DMS53 (cell line): ENCODE results near the gene LZTR1.
A peak's percentile ranks its signal among the peaks of the same experiment; 100 is the strongest.

ENCODE experiments used
- DNase-seq: peaks from one replicate; lab custom pipeline; 2025; lab: John Stamatoyannopoulos, UW

The LZTR1 gene

GRCh38 chr22:21015466-21016006 lies 33.4 kb downstream of the LZTR1 start:
- no peak for DNase-seq

GRCh38 chr22:21016644-21017420 lies 34.7 kb downstream of the LZTR1 start:
- no peak for DNase-seq

DNA sequence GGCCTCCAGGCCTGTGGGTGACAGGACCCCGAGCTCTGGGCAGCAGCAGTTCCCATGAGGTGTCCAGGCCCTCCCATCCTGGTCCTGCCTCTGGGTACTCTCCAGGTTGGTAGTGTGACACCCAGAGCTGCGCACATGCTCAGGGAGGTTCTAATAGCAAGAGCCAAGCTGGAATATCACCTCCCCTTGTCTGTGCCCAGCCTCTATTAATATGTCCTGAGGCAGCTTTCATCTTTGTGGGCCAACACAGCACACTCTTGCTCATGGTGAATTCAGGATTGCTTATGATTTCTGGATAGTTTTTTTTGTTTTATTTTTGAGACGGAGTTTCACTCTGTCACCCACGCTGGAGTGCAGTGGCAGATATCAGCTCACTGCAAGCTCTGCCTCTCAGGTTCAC lies 36.2 kb downstream of the LZTR1 start:
- DNase-seq, result no peak

DNA sequence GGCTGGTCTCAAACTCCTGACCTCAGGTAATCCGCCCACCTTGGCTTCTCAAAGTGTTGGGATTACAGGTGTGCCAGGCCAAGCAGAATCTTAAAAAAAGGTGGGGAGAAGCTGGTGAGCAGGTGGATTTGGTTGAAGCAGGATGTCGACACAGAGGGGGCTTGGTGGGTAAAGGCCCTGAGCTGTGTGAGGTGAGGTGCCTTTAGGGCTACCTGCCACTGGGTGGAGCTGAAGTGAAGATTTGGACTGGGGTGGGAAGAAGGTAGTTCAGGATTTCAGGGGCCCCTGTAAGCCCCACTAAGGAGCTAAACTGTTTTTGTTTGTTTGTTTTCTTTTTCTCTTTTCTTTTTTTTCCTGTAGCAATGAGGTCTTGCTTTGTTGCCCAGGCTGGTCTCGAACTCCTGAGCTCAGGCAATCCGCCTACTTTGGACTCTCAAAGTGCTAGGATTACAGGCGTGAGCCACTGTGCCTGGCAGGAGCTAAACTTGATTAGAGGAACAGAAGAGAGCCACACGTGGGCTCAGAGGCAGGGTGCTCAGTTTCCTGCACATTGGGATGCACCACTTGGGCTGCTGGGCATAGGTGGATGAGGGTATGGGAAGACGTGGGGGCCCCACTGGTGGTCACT lies 38.8 kb downstream of the LZTR1 start:
- DNase-seq, result peak; percentile 7

- DNase-seq, result no peak
Observed at GRCh38 chr22:21022507-21022906, 40.4 kb downstream of the LZTR1 start.

DNA sequence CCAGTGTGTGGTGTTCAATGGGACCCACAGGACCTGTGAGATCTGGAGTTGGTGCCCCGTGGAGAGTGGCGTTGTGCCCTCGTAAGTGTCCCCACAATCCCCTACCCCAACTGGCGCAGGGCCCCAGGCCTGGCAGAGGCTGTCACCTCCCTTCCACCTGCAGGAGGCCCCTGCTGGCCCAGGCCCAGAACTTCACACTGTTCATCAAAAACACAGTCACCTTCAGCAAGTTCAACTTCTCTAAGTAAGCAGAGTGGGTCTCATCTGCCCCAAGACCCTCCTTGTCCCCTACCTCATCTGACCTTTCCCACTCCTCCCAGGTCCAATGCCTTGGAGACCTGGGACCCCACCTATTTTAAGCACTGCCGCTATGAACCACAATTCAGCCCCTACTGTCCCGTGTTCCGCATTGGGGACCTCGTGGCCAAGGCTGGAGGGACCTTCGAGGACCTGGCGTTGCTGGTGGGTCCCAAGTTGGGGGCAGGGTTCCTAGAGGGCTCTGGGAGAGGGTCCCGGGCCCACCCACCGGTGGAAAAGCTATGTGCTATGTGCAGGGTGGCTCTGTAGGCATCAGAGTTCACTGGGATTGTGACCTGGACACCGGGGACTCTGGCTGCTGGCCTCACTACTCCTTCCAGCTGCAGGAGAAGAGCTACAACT lies 41.0 kb downstream of the LZTR1 start:
- DNase-seq, result no peak

- DNase-seq, result no peak
Observed at GRCh38 chr22:21025266-21025665, 43.2 kb downstream of the LZTR1 start.

GRCh38 chr22:21025763-21026755 lies 44.0 kb downstream of the LZTR1 start:
- DNase-seq, result no peak

DNA sequence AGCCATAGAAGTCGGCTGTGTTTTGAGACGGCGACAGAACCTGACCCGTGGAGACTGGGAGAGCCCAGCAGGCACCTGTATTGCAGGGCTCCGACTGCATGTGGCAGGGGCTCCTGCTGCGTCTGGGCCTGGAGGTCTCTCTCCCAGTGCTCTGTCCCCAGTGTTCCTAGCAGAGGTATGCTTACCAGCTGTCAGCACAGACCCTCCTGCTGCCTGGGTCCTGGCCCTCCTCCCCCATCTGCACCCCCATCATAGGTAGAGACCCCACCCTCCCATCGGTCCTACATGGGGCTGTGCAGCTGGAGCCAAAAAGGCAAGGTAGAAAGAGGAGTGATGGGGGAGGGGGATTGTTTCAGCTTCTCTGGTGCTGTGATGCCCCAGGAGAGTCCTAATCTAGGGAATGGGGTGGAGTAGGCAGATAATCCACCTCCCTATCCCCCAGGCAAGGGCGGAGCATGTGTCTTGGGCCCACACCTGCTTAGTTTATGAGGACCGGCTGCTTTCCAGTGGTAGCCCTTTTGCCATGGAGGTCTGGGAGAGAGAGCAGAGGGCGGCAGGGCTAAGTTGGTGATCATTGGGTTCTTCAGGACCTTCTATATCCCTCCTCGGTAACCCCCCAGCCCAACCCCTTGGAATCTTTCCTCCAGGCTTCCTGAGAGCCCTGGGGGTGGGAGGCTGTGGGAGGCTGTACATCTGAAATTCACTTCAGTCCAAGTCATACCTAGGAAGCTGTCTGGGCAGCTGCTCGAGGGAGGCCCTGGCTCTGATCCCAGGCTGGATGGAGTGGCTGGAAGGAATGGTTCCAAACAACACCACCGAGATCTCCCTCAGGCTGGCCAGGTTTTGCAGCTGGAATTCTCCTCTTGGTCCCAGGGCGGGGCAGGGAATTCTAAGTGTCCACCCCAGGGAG lies 44.9 kb downstream of the LZTR1 start:
- DNase-seq, result no peak

DNA sequence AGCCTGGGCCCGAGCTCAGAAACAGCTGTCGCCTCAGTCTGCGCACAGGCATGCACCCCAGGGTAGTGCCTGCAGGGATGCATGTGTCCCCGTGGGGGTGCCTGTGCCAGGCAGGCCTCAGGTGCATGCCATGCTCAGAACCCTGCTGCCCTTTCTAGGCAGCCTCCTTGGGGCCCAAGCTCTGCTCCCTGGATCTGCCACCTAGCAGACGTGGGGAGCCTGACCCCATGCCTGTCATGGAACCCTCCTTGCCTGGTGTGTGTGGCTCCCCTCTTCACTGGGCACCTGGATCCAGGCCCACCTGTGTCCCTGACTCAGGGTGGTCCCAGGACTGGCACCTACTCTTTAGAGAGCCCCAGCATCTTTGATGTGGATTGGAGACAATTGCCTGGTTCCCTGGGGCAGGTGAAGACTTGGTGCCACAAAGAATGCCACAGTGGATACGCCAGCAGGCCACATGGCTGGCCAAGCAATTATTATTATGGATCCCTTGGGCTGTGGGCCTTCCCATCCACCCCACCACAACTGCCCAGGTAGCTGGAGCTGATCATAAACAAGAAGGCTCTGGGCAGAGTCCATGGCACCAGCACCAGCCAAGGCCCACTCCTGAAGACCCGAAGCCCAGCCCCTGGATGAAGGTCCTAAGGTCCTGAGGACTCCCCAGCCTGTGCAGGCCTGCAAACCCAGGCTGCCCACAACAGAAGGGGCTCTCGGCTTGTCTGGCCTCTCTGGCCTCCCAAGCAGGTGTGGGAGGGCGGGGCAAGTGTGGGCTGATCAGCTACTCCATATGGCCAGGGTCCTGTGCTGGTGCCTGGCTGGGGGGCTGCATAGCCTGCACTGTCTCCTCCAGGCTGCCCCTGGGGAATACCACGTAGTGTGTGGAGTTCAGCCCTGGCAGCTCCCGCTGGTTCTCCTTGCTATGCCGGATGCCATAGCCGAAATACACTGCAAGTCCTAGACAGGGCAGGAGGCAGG lies 46.5 kb downstream of the LZTR1 start:
- no peak for DNase-seq

- no peak for DNase-seq
Observed at GRCh38 chr22:21029486-21030025, 47.5 kb downstream of the LZTR1 start.

- DNase-seq, result no peak
Observed at GRCh38 chr22:21030032-21030431, 47.9 kb downstream of the LZTR1 start.

- DNase-seq, result no peak
Observed at GRCh38 chr22:21030621-21031544, 48.8 kb downstream of the LZTR1 start.

GRCh38 chr22:21031545-21032036 lies 49.5 kb downstream of the LZTR1 start:
- DNase-seq, result no peak

DNA sequence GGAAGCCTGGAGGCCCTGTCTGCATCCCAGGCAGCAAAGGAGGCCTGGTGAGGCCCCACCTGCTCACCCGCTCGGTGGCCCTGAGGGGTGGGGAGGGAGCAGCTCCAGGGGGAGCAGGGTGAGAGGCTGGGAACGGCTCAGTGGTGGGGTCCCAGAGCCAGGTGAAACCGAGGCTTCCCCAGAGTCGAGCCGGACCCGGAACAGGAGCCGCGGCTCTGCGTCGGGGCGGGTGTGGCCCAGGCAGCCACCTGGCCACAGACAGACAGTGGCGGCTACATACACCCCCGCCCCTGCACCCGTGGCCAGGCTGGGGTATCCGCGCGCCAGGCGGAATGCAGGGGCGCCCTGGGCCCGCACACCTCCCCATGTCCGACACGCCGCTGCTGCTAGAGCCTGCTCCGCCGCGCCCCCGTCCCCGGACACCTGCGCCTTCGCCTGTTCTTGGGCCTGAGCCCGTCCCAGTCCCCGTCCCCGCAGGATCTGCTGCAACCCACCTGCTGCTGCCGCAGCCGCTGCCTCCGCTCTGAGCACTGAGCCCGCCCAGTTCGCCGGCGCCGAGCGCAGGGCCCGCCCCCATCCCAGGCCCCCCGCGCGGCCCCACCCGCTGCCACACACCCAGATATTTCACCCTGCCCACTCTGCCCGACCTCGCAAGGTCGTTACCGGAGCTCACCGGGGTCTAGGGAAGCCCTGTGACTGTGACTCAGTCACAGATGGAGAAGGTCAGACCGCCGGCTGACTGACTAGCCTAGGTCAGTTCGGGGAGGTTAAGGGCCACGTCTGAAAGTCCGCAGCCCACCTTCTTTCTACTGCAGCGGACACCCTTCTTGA lies 50.2 kb downstream of the LZTR1 start, which contains the start of gene SLC7A4:
Gene SLC7A4 (minus strand): TSS at position 525 of the 831 bp plus-strand sequence. CDS start 749 bp downstream, outside the sequence.
- DNase-seq, result peak; percentile 35

- no peak for DNase-seq
Observed at GRCh38 chr22:21032868-21033688, 51.0 kb downstream of the LZTR1 start.
